Chondrocyte (in vitro differentiated cells): ENCODE results near the gene SLC6A5. TPM values are rescaled to one million over a fixed set of nuclear protein-coding genes. Genes with fewer than 3 reads are reported as not detected.

Experiments
- DNase-seq: peaks from one replicate; pipeline ENCODE4 v3.0.0; 2021; ENCODE audit warnings: mixed read lengths, low spot score
- H3K27ac Mint-ChIP-seq: one replicate; pipeline ENCODE4 v1.8.0; 2021; ENCODE audit warnings: mild to moderate bottlenecking, moderate library complexity, mixed read lengths; ENCODE audit not compliant: unreplicated experiment
- H3K27me3 Mint-ChIP-seq: 2 replicates; pipeline ENCODE4 v1.8.0; 2021; ENCODE audit warnings: low read depth, mixed read lengths
- H3K36me3 Mint-ChIP-seq: 2 replicates; pipeline ENCODE4 v1.8.0; 2021; ENCODE audit warnings: low read depth, mixed read lengths
- H3K4me1 Mint-ChIP-seq: 2 replicates; pipeline ENCODE4 v1.8.0; 2021; ENCODE audit warnings: low read depth, mild to moderate bottlenecking, mixed read lengths
- H3K4me3 Mint-ChIP-seq: one replicate; pipeline ENCODE4 v1.8.0; 2021; ENCODE audit warnings: mild to moderate bottlenecking, moderate library complexity, mixed read lengths; ENCODE audit not compliant: unreplicated experiment
- H3K9me3 Mint-ChIP-seq: 2 replicates; pipeline ENCODE4 v1.8.0; 2021; ENCODE audit warnings: low read depth, mixed read lengths
- total RNA-seq: library from RNA; stranded (reverse); gene quantifications from 3 replicates; pipeline ENCODE4 v1.2.1, GENCODE V29; 2021
- TF ChIP-seq, protein P1 (sequence below): fragments of 200-600 bp; sonication (generic); IDR thresholded peaks from 2 replicates; pipeline ENCODE4 v1.5.0; 2021; ENCODE audit warnings: antibody characterized with exemption, mild to moderate bottlenecking, moderate library complexity

SLC6A5 gene
- total RNA-seq, 1 donor from 2014 or later = not detected

- Mint-ChIP-seq H3K27ac (no peak within 1 kb of the TSS), H3K9me3 (peaks cover 10% of the 10 kb centered on the region), H3K27me3 (peaks cover 70% of the 10 kb centered on the region), H3K4me3 (peak within 1 kb of the TSS; percentile 61), H3K36me3 (no peaks in the 10 kb centered on the region), H3K4me1 (peaks cover 11% of the 10 kb centered on the region)
- TF ChIP-seq, protein P1, sequence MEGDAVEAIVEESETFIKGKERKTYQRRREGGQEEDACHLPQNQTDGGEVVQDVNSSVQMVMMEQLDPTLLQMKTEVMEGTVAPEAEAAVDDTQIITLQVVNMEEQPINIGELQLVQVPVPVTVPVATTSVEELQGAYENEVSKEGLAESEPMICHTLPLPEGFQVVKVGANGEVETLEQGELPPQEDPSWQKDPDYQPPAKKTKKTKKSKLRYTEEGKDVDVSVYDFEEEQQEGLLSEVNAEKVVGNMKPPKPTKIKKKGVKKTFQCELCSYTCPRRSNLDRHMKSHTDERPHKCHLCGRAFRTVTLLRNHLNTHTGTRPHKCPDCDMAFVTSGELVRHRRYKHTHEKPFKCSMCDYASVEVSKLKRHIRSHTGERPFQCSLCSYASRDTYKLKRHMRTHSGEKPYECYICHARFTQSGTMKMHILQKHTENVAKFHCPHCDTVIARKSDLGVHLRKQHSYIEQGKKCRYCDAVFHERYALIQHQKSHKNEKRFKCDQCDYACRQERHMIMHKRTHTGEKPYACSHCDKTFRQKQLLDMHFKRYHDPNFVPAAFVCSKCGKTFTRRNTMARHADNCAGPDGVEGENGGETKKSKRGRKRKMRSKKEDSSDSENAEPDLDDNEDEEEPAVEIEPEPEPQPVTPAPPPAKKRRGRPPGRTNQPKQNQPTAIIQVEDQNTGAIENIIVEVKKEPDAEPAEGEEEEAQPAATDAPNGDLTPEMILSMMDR = no peak
- no peak for DNase-seq
Measured at GRCh38 chr11:20668844-20669819, 69.7 kb downstream of the SLC6A5 start, which contains the start of gene NELL1. TSS of gene NELL1 (plus strand) at chr11:20669586.

GRCh38 chr11:20669820-20670684 is 70.6 kb downstream of the SLC6A5 start:
- TF ChIP-seq, protein P1 = no peak
- no peak overlapping the region for H3K27ac Mint-ChIP-seq
- H3K36me3 Mint-ChIP-seq = no peaks in the 10 kb centered on the region
- H3K9me3 Mint-ChIP-seq = peaks cover 10% of the 10 kb centered on the region
- DNase-seq = no peak
- peaks cover 11% of the 10 kb centered on the region for H3K4me1 Mint-ChIP-seq
- H3K27me3 Mint-ChIP-seq = peaks cover 73% of the 10 kb centered on the region
- H3K4me3 Mint-ChIP-seq = peak overlapping the region; percentile 60

GRCh38 chr11:20670932-20671403 is 71.6 kb downstream of the SLC6A5 start:
- TF ChIP-seq, protein P1 = no peak
- H3K4me1 Mint-ChIP-seq = peaks cover 11% of the 10 kb centered on the region
- no peak overlapping the region for H3K27ac Mint-ChIP-seq
- H3K27me3 Mint-ChIP-seq = peaks cover 72% of the 10 kb centered on the region
- peaks cover 8% of the 10 kb centered on the region for H3K9me3 Mint-ChIP-seq
- DNase-seq = no peak
- H3K36me3 Mint-ChIP-seq = no peaks in the 10 kb centered on the region
- no peak overlapping the region for H3K4me3 Mint-ChIP-seq

DNA sequence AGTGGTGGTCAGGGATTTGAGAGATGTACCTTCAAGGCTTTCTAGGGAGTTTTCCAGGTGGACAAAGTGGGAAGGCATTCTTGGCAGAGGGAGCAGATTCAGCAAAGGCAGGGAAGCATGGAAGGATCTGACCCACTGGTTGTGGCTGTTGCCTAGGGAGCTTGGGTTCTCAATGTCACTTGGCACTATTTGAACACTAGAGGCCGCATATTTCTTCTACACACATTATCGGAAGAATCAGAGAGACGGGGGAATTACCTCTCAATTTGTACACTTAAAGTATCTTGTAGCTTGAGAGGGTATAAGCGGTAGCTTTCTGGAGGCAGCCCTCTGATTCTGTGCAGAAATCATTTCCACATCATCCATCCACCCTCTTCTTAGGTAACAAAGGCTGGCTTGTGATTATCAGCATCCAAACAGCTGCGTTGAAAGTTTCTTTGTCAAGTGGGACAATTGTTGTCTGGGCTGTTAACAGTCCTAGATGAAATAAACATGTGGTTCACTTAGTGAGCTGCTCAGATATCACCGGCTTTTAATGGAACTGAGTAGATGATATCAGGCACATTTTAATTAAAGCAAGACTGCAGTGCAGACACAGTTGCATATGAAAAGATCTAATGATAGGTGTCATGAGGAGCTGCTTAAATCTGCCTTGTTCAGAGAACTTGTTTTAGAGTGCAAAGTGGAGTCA is 72.6 kb downstream of the SLC6A5 start:
- peaks cover 68% of the 10 kb centered on the region for H3K27me3 Mint-ChIP-seq
- no peaks in the 10 kb centered on the region for H3K9me3 Mint-ChIP-seq
- TF ChIP-seq, protein P1 = no peak
- no peaks in the 10 kb centered on the region for H3K36me3 Mint-ChIP-seq
- H3K27ac Mint-ChIP-seq = no peak overlapping the region
- no peak for DNase-seq
- H3K4me1 Mint-ChIP-seq = peaks cover 11% of the 10 kb centered on the region
- no peak overlapping the region for H3K4me3 Mint-ChIP-seq
